Renal pelvis (tissue), 4 donors: ENCODE results near the gene NPPB. TPM values are rescaled to one million over a fixed set of nuclear protein-coding genes. Genes with fewer than 3 reads are reported as not detected.

Experiments used
- DNase-seq: peaks from one replicate; pipeline ENCODE4 v3.0.0-alpha.2; 2013
- polyA plus RNA-seq, 3 donors: library from polyadenylated mRNA; unstranded; fragments of 120-200 nt; gene quantifications; one replicate each; pipeline ENCODE4 v1.2.1, GENCODE V29; 2013; ENCODE audit not compliant: insufficient read length in 3 of 3

NPPB gene
- polyA plus RNA-seq, 3 donors: not detected

- no peak for DNase-seq
Measured at GRCh38 chr1:11881749-11882441, 23.1 kb upstream of the NPPB start.

DNA sequence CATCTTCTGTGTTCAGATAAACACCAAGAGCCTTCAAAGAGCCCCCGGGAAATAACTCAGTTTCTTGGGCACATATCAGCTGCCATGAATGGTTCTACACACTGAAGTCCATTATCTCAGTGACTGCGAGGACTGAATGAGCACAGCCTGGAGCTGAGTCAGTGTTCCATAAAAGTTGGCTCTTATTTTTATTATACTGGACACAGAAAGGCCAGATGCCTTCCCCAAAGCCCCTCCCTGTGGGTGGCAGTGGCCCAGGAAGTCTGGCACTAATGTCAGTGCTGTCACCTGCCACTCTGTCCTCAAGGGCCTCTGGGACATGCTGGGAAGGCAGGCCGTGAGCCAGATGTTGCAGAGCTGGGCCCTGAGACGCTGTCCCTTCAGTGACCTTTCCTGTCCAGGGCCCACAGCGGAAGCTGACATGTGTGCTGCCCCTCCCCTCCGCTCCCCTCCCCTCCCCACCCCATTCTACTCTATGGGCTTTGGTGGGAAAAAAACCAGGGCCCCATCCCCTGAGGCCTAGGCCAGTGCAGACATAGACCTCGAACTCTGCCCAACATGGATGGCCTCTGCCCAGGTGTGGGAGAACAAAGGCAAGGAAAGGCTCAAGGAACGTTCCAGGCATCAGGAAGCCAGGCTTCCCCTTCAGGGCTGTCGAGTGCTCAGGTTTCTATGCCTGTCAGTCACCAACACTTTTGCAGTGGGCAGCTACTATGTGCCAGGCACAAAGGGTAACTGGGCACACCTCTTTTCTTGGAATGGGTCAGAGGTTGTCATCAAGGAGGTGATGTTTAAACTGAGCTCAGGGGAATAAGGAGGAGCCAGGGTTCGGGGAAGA lies 22.4 kb upstream of the NPPB start:
- no peak for DNase-seq

DNA sequence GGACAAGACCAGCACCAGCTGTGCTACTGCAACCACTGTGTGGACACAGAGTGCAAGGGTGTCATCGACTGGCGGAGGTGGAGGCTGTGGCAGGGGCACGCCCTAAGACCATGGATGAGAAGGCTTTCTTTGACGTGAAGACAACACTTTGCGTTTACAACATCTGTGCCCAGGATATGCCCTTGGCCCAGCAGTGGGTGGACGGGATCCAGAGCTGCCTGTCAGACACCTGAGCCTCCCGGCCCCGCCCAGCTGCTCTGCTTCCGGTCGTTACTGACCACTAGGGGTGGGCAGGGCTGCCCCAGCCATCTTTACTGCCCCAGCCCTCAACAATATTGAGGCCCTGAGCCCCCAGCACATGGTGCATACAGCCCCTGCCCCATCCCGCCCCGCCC lies 21.4 kb upstream of the NPPB start:
- no peak for DNase-seq

DNA sequence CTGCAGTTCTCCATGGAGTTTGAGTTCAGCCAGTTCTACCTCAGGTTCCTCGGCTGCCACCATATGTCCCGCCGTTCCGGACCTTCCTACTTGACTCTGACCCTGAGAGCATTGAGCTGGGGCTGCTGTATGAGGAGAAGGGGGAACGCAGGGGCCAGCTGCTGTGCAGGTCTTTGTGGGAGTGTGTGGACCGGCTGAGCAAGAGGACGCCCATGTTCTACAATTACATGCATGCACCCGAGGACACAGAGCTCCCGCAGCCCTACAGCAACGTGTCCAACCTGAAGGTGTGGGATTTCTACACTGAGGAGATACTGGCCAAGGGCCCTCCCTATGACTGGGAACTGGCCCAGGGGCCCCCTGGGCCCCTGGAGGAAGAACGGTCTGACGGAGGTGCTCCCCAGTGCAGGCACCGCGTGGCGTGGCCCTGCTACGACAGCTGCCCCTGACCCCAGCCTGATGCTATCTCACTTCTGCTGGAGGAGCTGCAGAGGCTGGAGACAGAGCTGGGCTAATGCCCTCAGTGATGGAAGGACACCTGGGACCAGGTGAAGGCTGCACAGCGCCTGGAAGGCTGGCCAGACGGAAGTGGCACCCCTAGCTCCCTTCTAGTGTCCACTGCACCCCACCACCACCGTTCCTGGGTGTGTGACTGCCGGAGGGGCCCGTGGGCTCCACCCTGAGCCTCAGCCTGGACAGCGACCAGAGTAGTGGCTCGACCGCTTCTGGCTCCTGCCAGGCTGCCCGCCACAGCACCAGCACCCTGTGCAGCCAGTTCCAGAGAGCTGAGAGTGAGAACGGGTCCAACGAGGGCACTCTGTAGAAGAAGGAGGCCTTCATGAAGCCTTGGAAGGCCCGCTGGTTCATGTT lies 20.8 kb upstream of the NPPB start:
- no peak for DNase-seq

DNA sequence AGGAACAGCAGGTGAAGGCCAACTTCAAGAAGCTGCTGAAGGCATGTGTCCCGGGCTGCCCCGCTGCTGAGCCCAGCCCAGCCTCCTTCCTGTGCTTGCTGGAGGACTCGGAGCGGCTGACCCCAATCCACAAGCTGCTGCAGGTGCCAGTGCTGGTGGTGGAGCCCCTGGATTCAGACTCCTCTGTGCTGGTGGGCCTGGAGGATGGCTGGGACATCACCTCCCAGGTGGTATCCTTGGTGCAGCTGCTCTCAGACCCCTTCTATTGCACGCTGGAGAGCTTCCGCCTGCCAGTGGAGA lies 20.1 kb upstream of the NPPB start:
- DNase-seq: no peak

DNA sequence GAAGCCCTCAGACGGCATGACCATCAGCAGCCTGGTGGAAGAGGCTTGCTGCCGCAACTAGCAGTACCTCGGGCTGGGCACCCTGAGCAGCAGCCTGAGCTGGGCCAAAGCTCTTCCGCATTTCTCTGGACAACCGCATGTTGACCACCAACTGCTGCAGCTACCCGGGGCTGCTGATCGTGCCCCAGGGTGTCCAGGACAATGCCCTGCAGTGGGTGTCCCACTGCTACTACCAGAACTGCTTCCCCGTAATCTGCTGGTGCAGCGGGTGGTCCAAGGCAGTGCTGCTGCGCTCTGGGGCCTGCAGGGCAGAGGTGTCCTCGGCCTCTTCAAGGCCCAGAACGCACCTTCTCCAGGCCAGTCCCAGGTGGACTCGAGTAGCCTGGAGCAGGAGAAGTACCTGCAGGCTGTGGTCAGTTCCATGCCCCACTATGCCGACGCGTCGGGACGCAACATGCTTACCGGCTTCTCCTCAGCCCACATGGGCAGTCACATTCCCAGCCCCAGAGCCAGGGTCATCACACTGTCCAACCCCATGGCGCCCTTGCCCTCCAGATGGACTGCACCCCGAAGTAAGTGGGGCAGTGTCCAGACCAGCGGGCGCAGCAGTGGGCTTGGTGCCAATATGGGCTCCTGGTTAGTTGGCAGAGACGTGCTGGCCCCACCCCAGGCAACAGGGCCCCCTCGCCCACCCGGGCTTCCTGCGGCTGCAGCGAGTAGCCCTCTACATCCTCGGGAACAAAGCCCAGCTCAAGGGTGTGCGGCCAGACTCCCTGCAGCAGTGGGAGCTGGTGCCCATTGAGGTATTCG lies 19.5 kb upstream of the NPPB start:
- DNase-seq: no peak

GRCh38 chr1:11877074-11877473 lies 18.3 kb upstream of the NPPB start:
- DNase-seq: peak; percentile 75

DNA sequence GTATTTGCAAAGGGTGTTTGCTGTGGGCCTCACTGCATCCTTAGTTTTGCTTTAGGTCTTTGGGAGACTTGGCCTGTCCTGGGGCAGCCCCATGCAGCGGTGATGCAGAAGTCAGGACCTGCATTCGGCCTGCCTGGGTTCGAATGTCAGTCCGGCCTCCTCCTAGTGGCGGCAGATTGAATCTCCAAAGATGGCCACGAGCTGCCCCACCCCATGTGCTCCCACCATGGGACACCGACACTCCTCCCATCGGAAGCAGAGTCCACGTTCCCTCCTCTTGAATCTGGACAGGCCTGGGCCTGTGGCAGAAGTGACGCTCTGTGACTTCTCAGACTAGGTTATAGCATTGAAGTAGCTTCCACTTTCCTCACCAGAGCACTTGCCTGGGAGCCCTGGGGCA lies 16.3 kb upstream of the NPPB start:
- DNase-seq: no peak

GRCh38 chr1:11874624-11875023 lies 15.9 kb upstream of the NPPB start:
- no peak for DNase-seq

DNA sequence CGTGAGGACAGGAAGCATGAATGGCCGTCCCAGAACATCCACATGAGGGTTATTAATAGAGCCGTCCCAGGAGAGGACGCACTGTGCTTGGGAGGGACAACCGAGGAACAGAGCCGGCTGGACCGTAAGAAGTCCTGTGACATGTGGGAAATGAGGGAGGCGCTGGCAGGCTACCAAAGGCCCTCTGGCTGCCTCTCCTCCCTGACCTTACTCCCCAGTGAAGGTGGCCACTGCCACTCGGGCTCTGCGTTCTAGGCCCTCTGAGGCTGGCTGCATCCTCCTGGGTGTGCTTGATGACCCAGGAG lies 15.5 kb upstream of the NPPB start:
- DNase-seq: no peak

DNA sequence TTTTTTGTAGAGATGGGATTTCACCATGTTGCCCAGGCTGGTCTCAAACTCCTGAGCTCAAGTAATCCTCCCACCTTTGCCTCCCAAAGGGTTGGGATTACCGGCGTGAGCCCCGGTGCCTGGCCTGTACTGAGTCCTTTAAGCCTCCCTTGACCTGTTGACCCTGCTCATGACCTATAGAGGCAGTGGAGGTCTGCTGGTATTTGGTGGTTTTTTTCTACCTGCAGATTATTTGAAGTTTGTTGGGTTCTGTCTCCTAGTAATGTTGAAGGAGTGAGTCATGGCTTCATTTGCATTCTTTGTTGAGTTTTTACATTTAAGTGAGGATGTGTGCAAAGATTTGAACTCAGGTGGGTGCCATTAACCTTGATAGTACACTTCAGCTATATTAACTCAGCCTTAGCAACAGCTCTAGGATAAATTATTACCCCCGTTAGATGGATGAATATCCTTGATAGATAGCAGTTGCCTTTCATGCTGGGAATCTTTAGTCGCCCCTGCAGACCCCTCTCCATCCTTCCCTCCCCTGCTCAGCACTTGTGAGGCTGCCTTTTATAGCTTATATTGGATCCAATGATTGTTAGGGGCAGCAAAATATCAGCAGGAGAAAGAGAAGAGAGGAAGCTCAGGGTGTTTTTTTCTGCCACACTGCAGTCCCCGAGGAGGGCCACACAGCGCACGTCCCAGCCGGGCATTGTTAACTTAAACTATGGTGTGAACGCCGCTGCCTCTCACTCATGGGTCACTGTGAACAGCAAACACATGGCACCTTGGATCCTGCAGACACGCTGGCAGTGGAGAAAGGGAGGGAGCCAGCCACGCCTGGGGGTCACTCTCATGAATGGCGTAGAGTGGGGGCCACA lies 14.9 kb upstream of the NPPB start:
- DNase-seq: no peak

DNA sequence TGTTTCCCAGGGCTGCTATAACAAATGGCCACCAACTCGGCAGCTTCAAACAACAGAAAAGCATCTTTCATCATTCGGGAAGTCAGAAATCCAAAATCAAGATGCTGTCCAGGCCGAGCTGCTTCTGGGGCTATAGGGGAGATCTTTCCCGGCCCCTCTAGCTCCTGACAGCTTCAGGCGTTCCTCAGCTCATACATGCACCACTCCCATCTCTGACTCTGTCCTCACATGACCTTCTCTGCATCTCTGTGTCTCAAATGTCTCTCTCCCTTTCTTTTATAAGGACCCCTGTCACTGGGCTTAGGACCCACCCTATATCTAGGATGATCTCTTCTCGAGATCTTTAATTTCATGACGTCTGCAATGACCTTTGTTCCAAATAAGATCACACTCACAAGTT lies 13.8 kb upstream of the NPPB start:
- no peak for DNase-seq

GRCh38 chr1:11869650-11870207 lies 11.0 kb upstream of the NPPB start:
- no peak for DNase-seq

- DNase-seq: no peak
Measured at GRCh38 chr1:11869104-11869503, 10.4 kb upstream of the NPPB start.

DNA sequence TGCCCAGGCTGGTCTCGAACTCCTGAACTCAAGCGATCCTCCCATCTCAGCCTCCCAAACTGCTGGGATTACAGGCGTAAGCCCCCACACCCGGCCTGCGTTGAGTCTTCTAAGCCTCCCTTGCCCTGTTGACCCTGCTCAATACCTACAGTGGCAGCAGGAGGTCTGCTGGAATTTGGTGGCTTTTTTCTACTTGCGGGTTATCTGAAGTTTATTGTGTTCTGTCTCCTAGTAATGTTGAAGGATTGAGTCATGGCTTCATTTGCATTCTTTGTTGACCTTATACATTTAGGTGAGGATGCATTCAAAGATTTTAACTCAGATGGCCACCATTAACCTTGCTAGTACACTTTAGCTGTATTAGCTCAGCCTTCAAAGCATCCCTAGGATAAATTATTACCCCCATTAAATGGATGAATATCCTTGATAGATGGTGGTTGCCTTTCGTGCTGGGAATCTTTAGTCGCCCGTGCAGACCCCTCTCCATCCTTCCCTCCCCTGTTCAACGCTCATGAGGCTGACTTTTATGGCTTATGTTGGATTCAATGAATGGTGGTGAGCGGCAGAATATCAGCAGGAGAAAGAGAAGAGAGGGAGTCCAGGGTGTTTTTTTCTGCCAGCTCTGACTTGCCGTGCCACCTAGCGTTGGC lies 9.7 kb upstream of the NPPB start:
- DNase-seq: no peak

DNA sequence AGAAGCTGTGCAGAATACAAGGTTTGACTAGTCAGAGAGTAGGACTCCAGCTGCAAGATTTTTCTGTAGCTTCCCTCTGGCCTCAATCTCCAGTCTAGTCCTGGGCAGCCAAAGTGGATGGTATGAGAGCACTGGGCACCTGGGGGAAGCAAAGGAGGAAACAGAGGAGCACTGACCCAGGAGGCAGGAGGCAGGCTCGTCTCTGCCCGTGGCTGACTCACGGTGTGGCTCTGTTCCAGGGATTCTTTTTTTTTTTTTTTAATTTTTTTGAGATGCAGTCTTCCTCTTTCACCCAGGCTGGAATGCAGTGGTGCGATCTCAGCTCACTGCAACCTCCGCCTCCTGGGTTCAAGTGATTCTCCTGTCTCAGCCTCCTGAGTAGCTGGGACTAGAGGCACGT lies 4.1 kb upstream of the NPPB start:
- DNase-seq: no peak

GRCh38 chr1:11860587-11860986 lies 1.8 kb upstream of the NPPB start:
- DNase-seq: no peak

- no peak for DNase-seq
Measured at GRCh38 chr1:11860083-11860482, 1.3 kb upstream of the NPPB start.

DNA sequence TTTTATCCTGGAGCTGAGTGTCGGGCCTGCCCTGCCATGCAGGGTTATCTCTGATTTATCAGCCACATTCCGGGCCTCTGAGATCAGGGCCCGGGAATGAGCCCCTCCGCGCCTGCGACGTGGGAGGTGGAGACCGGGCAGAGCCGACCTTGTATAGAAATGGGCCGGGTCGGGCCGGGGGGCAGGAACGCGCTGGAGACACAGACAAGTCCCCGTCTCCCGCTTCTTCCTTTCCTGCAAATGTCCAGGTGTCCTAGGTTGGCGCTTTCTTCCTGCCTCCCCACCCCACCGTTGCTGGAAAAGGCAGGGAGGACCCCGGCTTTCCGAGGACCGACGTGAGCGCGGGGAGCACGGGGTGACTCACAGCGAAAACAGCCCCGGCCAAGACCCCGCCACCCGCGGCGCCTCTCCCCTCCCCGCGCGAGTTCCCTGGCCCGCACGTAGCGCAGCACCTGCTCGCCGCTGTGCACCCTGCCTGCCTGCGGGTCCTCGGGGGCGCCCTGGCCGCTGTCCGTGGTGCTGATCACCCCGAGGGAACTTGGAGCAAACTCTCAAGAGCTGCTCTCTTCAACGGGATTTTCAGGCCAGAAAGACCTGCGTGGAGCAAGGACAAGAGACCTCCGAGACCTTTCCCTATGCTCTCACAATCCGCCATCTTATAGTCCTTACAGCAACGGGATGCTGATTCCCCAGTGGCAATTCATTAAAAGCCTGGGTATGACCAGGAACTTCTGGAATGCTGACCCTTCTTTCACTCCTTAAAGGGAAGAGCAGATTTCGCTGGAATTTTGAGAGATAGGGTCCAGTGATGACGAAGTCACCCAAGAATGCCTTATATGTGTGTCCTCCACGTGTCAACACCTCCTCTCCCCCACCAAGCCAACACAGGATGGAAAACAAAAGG lies 475 bp upstream of the NPPB start:
- DNase-seq: peak; percentile 82
